T-helper 2 cell treated with Interferon-gamma antibody and Interleukin-4, amounts not matched to agents 100 ng/mL and 5 ng/mL, for 36 hours (primary cell): ENCODE measurements around the gene SPDYE18. TPM values are rescaled to one million over a fixed set of nuclear protein-coding genes. Genes with fewer than 3 reads are reported as not detected.
"Not testable (repeated sequence)": the region's sequence is repeated elsewhere in the genome, so short reads cannot be mapped to it uniquely, and the experiment has no call there.

Experiments used
- intact Hi-C: fragments of 100-400 bp; cut with micrococcal nuclease; formaldehyde crosslinking; loops from one replicate; pipeline ENCODE4 v1.15.1; 2023
- total RNA-seq: library from RNA; stranded (reverse); gene quantifications from 2 replicates; pipeline ENCODE4 v1.2.3, GENCODE V29; 2022

The SPDYE18 gene, protein sequence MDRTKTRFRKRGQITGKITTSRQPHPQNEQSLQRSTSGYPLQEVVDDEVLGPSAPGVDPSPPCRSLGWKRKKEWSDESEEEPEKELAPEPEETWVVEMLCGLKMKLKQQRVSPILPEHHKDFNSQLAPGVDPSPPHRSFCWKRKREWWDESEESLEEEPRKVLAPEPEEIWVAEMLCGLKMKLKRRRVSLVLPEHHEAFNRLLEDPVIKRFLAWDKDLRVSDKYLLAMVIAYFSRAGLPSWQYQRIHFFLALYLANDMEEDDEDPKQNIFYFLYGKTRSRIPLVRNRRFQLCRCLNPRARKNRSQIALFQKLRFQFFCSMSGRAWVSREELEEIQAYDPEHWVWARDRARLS
- 0.32 and 1.0 TPM in 2 replicates for total RNA-seq

DNA sequence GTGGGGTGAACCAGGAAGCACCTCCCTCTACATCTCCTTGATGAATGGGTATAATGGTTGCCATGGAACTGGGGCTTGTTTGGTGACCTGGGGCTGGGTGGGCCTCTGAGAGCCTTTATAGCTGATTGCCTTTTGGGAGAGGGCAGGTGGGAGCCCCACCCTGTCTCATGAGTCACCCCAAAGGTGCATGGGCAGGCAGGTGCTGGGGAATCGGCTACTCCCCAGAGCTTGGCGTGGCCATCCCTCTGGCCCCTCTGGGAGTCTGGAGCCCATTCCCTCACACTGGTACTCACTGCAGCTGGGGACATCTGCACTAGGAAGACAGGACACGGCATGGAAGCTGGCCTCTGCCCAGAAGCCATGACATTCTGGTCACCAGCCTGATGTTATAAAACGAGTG, at the start of gene SPDYE18:
Gene SPDYE18 (minus strand): TSS at position 2 of the 400 bp plus-strand sequence. CDS start 2,046 bp downstream, outside the sequence.
- intact Hi-C loops, result not testable (repeated sequence)

DNA sequence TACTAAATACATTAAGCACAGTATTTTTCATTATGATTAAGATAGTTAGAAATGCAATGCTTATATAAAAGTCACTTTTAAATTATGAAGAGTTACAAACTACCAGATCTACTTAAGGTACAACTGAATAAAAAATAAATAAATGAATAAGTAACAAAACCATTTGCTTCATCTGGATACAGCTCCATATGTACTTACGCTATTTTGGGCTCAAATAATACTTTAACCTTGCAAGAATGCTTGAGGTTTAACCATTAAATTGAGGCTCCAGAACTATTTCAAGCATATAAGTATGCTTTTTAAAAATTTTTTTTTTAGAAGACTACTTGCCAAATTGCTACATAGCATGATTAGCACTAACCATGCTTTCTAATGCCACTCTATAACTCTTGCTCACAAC, 46.0 kb upstream of the SPDYE18 start:
- intact Hi-C loops, result not testable (repeated sequence)

DNA sequence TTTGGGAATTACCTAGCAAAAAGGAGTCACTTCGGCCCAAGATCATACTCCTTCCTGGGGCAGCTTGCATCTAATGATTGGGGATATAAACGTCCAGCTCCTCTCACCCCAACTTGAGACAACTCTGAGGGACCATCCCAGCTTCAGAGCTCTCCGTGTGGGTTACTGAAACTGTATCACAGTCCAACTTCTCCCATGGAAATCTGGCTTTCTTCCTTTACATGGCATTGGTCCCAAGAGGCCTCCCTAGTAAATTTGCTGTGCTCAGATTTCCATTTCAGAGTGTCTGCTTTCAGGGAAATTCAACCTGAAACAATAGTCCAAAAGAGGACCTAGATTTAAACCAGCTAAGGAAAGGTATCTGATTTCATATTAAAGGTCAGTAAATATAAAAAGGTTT, 45.3 kb upstream of the SPDYE18 start:
- intact Hi-C loops, result not testable (repeated sequence)

DNA sequence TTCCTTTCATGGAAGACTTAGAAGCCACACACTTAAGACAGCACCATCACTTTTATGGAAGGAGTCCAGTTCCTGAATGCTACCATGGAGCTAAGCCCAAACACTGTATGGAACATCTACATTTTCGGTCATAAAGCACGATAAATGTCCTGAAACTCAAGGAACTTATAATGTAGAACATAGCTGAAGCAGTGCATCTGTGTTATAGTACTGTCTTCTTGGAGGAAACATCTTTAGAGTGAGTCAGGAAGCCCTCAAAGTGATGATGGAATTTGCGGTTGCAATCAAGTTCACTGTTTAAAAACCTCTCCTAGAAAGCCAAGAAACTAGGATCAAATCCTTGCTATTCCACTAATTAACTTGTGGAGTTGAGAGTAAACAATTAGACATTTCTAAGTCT, 43.5 kb upstream of the SPDYE18 start:
- intact Hi-C loops, result not testable (repeated sequence)

DNA sequence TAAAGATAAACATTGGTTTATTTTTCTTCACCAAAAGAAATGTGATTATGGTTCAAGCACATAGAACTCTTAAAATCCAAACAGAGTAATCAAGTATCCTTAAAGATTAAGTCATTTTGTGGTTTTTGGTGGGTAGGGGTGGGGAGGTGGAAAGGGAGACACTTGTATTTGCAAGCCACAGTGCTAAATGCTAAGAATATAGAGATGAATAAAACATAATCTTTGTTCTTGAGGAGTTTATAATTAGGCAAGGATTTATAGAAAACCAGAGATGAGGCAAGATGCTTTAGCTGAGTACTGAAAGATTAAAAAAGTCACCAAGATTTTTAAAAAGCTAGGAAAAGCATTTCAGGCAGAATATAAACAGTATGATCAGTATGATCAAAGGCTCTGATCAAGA, 40.3 kb upstream of the SPDYE18 start:
- intact Hi-C loops, result not testable (repeated sequence)

DNA sequence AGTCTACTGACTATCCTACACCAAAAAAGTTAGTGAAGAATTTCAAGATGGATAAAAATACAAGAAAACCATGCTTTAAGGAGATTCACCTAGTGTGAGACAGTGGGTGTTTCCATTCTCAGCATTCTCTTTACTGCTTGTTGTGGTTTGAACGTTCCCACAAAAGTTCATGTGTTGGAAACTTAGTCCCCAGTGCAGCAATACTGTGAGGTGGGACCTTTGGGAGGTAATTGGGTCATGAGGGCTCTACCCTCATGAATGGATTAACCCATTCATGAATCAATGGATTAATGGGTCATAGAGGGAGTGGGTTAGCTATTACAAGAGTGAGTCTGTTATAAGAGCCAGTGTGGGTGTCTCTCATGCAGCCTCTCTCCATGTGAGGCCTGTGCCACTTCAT, 38.8 kb upstream of the SPDYE18 start:
- intact Hi-C loops, result not testable (repeated sequence)

DNA sequence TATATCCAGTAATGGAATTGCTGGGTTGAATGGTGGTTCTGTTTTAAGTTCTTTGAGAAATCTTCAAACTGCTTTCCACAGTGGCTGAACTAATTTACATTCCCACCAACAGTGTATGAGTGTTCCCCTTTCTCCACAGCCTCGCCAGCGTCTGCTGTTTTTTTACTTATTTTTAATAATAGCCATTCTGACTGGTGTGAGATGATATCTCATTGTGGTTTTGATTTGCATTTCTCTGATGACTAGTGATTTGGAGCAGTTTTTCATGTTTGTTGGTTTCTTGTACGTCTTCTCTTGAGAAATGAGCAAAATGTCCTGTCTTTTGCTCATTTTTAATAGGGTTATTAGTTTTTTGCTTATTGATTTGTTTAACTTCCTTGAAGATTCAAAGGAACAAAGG, 38.1 kb upstream of the SPDYE18 start:
- intact Hi-C loops, result not testable (repeated sequence)

DNA sequence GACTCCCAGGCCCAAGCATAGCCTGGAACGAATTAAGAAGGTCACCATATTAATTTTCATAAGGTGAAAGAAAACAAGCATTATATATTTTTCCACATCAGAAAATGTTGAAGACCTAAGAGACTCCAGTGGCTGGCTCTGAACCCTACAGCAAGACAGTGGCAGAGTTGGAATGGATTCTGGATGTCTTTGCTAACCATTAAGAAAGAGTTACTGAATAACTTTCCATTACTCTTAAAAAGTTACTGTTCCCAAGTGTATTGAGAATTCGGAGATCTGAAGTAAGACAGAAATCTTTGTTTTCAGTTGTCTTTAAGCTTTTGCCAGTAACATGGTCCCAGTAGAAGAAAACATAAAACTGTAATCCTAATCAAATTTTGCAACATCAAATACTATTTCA, 29.9 kb upstream of the SPDYE18 start:
- intact Hi-C loops, result not testable (repeated sequence)

DNA sequence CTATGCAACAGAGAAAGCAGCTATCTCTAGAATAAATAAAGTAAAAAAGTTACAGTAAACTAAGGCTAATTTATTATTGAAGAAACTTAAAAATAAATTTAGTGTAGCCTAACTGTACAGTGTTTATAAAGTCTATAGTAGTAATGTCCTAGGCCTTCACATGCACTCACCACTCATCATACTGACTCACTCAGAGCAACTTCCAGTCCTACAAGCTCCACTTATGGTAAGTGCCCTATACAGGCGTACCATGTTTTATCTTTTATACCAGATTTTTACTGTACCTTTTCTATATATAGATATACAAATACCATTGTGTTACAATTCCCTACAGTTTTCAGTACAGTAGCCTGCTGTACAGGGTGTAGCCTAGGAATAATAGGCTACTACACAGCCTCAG, 19.8 kb upstream of the SPDYE18 start:
- intact Hi-C loops, result not testable (repeated sequence)

DNA sequence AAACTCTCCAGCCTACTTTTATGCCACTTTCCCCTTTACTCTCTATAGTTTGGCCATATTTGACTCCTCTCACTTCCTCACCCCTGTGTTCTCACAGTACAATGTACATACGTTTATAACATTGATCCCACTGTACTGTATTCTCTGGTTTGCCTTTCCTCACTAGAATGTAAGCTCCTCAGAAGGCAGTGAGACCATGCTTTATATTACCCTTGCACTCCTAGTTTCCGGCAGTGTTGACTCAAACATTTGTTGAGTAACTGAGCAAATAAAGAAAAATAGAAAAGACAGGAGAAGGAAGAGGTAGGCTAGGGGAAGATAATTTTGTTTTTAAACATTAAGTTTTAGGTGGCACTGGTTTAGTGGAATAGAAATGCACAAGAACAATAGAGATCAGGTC, 17.9 kb upstream of the SPDYE18 start:
- intact Hi-C loops, result not testable (repeated sequence)

DNA sequence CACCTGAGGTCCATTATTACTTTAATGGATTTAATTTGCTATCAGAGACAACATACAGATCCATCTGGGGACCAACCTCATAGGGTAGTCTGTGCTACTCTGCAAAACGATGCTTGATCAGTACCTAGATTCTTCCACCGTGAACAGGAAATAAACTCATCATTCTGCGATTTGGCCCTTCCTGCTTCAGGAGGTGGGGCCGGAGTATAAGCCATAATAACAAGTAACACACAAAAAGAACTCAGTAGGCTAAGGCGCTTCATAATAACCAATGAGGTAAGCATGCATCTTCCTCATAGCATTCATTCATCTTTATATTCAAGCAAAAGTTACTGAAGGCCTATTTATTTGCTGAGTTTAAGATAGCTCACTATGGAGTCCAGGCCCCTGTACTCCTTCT, 17.3 kb upstream of the SPDYE18 start:
- intact Hi-C loops, result not testable (repeated sequence)

DNA sequence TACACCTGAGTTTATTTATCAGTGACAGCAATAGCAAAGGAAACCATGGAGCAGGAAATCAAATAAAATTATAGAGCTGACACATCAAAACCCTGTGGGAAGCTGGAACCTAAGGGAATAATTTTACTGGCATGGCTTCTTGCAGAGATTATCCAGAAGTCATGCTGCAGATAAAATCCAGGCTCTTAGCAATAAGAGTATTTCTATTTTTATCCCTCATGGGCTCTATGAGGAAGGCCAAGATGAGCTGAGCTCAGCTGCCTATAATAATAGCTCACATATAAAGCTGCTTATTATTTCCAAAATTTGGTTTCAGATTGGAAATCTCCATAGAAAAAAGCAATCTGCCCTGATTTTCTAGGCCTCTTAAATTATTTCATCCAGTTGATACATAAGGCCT, 16.8 kb upstream of the SPDYE18 start:
- intact Hi-C loops, result not testable (repeated sequence)

DNA sequence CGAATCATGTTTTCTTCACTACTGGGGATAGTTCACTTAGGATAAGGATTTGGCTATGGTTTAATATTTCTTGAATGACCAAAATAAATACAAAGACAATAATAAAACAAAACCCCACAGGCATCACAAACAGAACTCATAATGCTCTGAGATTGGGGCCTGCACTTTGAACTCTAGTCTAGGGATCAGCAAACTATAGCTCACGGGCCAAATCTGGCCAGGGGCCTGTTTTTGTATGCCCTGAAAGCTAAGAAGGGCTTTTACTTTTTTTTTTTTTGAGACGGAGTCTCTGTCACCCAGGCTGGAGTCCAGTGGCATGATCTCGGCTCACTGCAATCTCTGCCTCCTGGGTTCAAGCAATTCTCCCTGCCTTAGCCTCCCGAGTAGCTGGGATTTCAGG, 14.7 kb upstream of the SPDYE18 start:
- intact Hi-C loops, result not testable (repeated sequence)

DNA sequence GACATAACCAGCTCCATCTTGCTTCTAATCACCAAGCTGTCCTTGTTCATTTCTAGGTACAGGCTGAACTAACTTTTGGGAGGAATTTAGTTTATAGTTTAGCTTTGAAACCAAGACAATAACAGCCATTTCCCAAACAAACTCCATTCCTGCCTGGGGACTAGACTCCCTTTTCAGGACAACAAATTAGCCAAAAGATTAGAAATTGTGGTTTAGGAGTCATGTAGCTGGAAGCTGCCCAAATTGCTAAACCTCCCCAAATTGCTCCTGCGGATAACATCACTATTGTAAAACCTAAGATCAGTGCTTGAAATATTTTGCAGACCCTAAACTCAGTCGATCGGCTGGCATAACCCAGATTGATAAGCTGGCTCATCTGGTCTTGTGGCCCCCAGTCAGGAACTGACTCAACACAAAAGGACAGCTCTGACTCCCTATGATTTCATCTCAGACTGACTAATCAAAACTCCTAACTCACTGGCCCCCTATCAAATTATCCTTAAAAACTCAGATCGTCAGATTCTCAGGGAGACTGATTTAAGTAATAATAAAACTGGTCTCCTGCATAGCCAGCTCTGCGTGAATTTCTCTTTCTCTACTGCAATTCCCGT, 12.5 kb upstream of the SPDYE18 start:
- intact Hi-C loops, result not testable (repeated sequence)

DNA sequence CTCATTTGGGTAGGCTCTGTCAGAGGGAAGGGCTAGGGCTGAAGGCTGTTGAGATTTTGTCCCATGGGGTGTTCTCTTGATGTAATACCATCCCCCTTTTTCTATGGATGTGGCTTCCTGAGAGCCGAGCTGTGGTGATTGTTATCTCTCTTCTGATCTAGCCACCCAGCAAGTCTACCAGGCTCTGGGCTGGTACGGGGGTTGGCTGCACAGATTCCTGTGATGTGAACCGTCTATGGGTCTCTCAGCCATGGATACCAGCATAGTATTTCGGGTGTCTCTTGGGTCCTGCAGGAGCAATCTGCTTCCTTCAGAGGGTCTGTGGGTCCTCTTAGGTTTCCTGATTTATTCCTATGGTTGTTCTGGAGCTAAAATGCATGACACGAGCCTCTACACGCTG, 8.8 kb upstream of the SPDYE18 start:
- intact Hi-C loops, result not testable (repeated sequence)

DNA sequence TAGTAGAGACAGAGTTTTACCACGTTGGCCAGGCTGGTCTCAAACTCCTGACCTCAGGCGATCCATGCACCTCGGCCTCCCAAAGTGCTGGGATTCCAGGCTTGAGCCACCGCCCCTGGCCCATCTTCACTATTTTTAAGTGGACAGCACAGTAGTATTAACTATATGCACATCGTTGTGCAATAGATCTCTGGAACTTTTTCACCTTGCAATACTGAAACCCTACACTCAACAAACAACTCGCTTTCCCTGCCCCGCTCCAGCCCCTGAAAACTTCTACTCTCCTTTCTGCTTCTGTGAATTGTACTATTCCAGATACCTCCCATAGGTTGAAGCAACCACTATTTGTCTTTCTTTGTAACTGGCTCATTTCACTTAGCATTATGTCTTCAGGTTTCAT, 3.5 kb upstream of the SPDYE18 start:
- intact Hi-C loops, result not testable (repeated sequence)

DNA sequence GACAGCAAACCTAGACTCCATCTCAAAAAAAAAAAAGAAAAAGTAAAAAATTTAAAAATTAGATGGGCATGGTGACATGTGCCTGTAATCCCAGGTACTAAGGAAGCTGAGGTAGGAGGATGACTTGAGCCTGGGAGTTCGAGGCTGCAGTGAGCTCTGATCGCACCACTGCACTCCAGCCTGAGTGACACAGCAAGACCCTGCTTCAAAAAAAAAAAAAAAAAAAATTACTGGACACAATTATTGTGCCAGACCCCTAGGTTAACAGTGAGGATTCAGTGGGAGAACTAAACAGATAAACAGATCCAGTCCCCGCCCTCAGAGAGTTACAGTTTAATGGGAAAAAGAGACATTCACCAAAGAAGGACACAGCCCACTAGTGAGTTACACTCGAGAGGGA, 1.4 kb upstream of the SPDYE18 start:
- intact Hi-C loops, result not testable (repeated sequence)

DNA sequence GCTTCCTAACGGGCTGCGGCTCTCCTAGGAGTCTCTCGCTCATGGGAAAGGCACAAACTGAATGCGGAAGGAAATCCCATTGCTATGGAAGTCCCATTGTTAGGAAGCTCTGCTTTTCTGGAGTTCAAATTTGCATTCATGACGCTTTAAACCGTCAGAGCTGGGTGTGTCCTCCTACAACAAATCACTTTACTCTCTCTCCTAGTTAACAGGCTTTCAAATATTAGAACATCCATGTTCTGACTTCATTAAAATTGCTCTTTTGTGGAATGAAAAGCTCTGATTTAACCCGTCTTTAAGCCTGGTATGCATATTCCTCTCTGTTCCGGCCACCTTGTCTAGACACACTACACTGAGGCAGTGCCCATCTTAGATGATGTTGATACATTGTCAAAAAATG, 30.1 kb downstream of the SPDYE18 start, which contains the start of gene SPDYE17:
Gene SPDYE17 (minus strand): TSS at position 101 of the 400 bp plus-strand sequence. CDS start 1,791 bp downstream, outside the sequence.
- intact Hi-C loops, result not testable (repeated sequence)

DNA sequence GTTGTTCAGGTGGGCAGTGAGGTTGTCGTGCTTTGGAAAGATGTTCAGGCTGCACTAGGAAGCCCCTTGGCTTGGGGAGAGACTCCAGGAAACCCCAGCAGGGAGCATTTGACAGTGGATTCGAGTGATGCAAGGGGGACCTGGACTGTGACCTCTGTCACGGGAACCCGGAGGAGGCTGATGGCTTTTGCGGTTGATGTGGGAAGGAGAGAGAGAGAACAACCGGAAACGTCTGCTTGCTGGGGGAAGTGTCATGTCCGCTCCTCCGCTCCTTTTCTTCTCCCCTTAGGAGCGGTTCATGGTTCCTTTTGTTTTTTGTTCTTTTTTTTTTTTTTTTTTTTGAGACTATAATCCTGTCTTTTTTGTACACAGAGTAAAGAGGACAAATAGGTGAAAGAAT, 36.0 kb downstream of the SPDYE18 start:
- intact Hi-C loops, result not testable (repeated sequence)

DNA sequence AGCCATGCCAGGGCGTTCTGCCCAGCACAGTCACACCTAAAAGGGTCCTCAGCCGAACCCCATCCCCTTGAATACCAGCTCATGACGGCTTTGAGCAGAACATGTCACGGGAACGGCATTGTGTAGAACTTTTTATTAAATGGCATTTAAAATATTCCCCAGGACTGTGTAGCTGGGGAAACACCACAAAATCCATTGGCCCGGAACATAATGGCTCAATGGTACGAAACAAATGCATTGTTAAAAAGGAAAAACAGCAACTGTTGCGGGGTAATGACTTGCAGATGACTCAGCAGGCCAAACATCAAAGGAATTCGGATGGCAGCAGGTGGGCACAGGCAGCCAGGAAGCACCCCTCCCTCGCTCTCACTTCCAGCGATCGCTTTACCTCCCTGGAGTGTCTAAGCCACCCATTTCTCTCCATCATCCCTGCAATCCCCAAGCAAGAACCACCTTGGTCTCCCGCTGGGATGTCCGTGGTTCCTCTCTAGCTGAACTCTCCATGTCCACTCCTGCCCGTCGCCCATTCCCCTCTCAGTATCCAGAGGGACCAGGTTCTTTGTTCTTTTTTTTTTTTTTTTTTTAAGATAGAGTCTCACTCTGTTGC, 52.2 kb downstream of the SPDYE18 start:
- intact Hi-C loops, result not testable (repeated sequence)

DNA sequence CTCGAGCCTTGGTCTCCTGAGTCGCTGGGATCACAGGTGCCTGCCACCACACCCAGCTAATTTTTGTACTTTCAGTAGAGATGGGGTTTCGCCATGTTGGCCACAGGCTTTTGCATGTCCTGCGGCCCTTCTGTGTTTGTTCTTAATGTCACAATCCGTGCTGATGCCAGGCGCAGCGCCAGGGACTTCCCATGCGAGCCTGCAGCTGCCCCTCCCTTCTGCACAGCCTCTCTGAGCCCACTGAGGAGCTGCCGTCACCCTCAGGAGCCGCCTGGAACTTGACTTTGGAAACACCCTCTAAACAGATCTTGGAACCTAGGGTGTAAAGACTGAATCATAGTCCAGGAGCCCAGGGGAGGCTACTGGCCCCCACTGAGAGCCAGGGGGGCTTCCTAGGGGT, 54.4 kb downstream of the SPDYE18 start:
- intact Hi-C loops, result not testable (repeated sequence)
